Daoy (cell line): ENCODE results near the gene MAP4K4. TPM values are rescaled to one million over a fixed set of nuclear protein-coding genes. Genes with fewer than 3 reads are reported as not detected.
A peak's percentile ranks its signal among the peaks of the same experiment; 100 is the strongest.

Experiments
- DNase-seq: peaks from one replicate; pipeline ENCODE4 v3.0.0-alpha.2; 2015; ENCODE audit warnings: low read depth
- total RNA-seq: library from RNA; depleted of rRNA; stranded (reverse); fragments of >200 nt; shearing (Covaris generic); gene quantifications from 2 replicates; pipeline ENCODE4 v1.2.3, GENCODE V29; 2014

Gene MAP4K4
- total RNA-seq, 1 experiment from 2014 or later, result 78.3 TPM

DNA sequence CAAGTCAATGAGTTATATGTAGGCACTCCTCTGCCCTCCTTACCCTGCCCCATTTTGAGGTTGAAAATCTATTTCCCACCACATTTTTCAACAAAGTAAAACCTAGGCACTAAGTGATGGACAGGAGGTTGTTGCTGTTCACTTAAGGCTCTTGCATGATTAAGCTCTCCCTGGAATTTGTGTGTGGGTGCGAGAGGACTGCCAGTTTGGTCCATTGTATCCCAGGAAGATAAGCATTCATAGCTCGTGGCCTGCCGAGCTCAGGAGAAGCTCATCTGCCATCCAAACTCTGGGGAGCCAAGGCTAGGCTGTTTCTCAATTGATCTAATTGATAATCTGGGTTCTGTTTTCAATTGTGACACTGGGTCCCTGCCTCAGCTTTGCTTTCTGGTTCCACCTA, 4.7 kb upstream of the MAP4K4 start:
- no peak for DNase-seq

DNA sequence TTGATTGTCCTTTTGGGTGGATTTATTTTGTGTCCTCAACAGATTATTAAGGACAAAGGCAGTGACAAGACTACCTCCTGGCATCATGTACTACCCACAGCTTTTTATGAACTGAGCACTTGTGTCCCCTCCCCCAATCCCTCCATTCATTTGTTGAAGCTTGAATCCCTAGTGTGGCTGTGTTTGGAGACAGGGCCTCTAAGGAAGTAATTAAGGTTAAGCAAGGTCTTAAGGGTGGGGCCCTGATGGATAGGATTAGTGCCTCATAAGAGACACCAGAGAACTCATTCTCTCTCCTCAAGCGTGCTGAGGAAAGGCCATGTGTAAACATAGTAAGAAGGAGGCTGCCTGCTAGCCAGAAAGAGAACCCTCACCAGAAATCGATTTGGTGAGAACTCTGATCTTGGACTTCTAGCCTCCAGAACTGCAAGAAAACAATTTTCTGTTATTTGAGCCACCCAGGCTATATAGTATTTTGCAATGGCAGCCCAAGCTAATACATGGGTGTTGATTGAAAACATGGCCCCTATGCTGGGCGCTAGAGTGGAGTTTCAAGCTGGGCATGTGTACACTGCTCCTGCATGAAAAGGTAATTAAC, 3.4 kb upstream of the MAP4K4 start:
- DNase-seq, result no peak

DNA sequence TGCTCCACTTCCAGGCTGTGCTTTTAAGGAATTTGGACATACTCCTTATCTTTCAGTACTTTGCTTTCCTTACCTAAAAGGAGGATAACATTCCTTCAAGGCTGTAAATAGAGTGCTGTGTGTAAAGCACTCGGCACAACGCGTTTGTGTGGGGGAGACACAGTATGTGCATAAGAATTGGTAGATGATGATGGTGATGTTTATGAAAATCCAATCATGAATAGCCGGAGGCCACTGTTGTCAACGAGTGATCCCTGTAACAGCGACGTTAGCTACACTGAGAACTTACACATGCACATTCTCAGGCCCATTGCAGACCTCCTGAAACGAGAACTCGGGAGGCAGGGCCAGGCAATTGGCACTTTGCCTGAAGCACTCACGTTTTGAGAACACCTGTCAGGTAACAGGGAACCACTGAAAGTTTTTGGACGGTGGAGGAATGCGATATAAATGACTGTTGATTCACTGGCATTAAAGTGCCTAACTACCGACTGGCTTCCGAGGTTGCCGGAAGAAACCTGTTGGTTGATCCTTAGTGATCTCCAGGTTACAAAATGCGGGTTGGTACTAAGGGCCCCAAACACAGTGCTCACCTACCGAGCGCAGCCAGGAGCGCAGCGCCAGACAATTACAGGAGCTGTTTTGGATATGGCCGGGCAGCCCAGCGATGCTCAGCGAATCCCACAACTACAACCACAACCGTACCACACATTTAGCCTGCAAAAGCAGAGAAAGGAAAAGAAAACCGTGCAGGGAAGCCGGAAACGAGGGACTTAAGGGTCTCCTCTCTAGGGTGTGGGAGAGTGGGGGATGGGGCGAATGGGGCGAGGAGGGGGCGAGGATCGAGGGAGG, 1.0 kb upstream of the MAP4K4 start:
- no peak for DNase-seq

DNA sequence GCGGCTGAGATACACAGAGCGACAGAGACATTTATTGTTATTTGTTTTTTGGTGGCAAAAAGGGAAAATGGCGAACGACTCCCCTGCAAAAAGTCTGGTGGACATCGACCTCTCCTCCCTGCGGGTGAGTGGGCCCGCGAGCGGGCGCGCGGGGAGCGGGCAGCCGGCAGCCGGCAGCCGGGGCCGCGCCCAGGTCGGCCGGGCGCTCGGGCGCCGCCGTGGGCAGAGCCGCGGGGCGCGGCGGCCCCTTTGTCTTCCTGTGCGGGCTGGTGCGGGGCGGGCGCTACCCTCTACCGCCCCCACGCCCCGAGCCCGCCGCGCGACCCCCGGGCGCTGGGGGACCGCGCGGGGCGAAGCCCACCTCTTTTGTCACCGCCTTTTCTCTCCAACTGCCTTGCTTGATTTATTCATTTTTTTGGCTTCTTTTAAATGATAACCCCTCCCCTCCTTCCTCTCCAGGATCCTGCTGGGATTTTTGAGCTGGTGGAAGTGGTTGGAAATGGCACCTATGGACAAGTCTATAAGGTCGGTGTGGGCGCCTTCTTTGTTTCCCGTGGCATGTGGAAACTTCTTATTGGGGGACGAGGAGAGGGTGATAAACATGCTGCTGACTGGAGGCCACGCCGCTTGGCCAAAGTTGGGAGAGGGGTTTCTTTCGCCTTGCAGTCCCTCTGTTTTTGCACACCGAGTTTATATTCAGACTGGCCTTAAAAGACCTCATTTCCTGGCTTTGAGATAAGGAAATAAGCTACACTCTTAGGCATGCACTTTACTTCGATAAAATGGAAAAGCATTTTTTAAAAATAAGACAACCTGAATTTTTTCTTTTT, 722 bp downstream of the MAP4K4 start:
- peak; percentile 30 for DNase-seq

DNA sequence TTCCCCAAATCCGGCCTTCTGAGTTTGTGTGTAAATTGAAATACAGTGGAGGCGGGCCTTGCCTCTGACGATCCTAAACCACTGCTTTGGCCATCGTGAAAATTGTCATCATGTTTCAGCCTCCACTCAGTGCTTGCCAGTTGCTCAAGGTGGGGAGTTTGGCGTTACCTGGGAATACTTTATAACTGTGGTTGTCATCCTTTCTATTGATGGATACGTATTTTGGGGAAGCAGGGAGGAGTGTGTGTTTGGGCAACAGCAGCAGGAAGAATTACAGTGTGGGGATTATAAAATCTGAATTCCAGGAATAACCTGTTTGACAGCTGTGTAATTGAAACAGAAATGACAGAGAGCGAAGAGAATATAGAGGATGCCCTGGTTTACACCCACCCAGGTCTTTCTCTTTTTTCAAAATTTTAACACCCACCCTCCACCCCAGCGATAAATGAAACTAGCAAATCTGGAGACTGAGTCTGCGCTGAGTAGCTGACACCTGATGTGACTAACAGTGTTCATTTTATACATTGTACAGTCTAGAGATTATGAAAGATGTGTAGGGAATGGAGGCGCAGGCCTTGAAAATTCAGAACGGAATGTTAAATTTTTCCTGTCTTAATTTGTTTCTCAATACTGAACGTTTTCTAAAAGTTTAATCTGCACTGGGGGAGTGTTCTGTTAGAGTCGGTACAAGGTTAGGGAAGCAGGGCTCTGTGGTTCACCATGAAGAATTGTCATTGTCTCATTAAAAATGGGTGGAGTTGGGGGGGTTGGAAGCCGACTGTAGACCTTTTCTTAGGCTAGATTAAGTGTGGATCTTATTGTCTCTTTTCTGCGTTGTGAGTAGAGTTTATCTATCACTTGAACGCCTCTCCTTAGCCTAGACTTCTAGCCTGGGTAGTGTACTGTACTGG, 1.6 kb downstream of the MAP4K4 start:
- DNase-seq, result peak; percentile 18

DNA sequence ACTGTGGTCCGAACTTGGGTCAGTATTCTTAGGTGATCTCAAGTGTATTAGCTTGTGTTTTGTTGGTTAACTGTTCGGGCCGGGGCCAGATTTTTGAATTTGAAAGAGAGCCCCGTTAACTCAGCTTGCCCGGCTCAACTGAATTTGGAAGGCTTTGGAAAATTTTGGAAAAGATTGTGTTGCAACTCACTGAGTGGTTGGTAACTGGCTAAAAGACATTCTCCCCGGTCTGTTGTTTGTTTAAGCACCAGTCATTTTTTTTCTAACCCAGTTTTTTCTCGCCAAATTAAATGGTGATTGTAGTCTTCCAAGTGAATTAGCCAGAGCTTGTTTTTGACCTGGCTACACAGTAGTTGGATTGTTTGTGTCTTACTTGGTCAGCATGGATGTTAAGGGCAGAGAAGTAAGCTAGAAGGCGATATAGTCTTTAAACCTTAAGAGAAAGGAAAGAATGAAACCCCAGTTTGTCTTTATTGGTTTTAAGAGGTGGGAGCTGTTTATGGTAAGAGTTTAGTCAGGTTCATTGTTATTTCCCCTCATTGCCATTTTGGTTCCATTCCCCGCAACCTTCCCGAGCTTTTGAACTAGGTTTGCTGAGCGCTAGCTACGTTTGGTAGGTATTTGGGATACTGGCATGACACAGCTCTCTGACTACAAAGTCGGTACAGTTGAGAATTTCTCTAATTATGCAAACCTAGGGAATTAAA, 2.4 kb downstream of the MAP4K4 start:
- no peak for DNase-seq

DNA sequence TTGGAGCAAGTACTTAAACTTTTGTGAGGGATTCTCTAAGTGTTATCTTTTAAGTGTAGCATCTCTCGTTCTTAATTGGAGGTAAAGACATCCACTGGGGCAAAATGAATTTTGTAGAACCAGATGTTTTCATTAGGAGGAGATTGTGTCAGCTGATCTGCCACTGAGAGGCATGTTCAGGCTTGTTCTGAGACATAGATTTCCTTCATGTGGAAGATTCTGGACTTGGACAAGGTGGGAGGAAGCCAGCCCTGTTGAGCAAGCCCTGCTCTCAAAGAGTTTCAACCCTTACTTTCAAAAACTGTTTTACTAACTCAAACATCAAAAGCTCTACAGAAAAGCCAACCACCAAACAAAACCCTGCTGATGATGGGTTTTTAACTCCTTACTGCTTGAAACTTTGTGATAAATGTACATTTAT, 6.5 kb downstream of the MAP4K4 start:
- no peak for DNase-seq

DNA sequence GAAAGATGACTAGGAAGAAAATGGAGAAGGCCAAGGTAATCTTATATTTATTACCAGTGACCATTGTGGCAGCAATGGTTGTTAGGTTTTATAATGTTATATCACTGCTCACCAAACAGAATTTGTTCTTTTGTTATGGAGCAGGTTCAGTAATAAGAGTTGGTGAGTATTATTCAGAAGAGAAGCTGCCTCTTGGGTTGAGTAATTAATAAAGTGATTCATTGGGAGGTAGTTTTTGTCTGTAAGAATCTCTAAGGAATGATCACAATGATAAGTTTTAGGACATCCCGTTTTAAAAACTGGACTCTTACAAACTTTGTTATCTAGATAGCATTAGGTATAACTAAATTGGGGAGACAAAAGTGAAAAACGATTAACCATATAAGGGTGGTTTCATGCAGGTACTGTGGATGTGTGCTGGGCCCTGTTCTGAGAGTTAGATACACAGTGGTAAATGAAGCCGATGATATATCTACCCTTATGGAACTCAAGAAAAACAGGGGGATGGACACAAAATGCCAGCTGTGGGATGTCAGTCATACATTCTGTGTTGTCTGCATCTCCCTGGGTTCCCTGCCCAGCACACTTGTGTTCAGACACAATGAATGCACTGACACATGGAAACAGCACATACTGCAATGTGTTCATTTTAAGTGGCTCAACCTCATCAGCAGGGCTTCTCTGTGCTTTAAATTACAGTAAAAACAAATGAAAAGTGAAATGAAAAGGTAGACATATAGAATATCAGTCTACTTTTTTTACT, 7.5 kb downstream of the MAP4K4 start:
- no peak for DNase-seq

DNA sequence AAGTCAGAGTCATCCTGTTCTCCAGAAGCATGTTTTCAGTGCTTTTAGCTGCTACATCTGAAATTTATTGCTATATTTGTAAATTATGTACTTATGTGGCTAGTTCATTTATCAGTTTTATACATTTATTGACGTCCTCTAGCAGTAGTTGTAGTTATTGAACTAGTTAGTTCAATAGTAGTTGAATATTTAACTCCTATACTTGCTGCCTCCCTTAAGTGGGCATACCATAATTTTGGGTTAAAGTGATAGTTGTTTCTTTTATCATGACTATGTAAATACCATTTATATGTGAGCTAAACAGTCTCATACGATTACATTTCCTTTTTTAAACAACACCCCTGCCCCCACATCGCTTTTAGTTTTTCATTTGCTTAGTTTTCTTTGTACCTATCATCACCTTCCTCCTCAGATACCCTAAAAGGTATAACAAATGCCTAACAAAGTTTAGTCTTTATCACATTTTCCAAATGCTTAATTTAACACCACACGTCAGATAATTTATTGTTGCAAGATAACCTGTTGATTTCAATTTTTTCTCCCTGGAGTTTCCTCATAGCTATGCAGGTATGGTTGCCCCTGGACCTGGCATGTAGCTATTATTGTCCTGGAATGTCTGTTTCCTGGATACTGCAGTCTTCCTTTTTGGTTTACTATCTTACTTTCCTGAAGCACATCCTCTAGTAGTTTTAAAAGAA, 8.8 kb downstream of the MAP4K4 start:
- DNase-seq, result no peak

DNA sequence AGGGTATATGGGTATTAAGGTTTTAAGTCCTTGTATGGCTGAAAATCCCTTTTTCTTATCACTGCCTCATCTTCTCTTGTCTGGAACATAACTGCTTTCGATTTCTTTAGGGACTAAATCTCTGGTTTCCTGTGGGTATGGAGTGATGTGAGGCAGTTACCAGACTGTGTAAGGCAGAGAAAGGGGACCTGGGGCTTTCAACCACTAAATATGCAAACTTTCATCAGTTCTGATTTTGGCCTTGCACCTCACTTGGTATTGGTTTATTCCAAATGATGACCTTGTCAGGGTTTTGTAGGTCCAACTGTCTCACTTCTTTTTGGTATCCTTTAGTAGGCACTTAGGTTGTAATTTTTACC, 9.3 kb downstream of the MAP4K4 start:
- DNase-seq, result no peak

DNA sequence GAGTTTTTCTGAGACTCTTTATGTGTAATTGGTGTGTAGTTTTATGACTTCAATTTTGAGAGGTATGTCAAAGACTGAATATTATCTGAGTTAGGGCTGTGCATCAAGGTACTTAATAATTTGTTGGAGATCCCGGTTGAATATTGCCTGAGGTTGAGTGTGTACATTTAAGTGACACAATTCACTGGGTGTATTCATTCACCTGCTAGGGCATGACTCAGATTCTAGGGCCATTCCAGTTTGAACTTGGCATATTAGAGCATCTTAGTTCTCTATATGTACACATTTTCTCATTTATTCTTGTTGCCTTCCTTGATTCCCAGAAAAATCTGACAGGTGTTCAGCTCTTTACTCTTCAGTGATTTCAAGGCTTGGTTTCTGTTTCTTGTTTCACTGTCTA, 12.5 kb downstream of the MAP4K4 start:
- no peak for DNase-seq

DNA sequence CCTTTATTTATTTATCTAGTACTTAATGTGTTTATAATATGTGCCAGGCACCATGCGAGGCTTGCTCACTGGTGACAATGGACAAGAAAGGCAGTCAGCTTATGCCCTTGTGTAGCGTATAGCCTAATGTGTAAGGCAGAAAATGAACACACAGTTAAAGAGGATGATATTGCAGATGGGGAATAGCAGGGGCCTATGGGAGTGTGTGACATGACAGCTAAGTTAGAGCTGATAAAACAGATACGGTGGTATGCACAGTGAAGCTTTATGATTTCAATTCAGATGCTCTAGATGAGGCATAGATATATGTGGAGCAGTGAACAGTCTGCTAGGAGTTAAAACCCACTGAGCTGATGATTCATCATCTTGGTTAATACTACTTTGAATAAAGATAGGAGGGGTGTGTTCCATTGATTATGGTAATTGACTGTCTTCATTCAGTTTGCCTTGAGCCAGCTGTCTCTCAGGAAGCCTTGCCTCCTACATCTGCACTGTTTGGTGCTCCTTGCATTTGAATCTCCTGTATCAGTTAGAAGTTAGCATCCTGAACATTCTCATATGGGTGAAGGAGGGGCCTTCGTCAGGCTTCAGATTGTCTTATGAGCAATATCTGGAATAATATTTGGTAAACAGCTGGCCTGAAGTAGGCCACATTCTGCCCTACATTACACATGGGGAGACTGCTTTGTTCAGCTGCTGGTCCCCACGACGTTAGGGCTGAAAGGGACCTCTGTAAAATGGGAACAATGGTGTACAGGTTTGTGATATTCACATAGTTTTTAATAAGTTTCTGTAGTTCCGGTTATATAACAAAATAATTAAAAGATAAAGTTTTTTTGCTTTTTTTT, 13.2 kb downstream of the MAP4K4 start:
- DNase-seq, result no peak

DNA sequence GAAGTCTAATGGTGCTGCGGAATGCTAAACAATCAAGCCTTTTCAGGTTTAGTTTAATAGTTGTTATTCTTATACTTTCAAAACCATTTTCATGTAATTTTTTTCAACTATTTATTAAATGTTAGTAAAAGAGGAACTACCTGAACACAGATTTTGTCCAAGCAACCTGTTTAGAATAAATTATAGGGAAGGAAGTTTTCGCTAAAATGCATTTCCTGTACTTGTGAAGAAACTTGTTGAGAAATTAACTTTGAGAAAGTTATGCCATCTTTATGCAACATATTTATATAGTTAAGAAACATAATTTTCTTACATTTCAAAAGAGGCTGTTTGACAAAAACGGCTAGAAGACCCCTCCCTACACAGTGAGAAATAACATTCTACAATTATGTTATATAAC, 16.6 kb downstream of the MAP4K4 start:
- no peak for DNase-seq

DNA sequence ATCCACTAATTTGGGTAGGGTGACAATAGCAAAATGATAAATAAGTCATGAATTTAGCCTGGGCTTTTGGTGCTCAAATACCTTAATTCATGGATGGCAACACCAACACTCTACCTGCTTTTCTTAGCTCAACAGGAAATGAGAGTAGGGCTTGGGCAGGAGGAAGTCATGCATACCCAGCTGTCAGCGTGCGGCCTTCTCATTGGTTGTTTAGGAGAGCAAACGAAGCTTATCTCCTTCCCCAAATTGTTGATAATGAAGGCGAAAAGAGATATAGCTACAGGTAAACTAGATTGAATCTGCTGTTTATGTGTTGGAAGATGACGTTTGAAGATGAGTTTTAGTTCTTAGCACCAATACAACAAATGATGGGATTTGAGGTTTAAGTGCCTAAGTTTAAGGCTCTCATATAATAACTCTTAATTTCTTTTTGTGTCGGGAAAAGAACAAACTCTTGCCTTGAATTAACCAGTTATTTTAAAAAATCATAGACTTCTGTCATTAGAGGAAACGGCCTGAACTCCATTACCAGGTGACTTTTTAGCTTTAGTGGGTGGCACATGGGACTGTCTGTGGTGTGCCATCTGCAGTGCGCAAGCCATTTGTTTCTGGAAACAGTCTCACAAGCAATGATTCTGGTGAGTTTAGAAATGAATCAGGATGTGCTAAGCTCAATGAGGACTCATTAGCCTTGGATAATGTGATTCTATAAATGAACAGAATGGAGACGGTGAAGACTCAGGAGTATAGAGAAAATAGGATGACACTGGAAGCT, 19.8 kb downstream of the MAP4K4 start:
- DNase-seq, result no peak

DNA sequence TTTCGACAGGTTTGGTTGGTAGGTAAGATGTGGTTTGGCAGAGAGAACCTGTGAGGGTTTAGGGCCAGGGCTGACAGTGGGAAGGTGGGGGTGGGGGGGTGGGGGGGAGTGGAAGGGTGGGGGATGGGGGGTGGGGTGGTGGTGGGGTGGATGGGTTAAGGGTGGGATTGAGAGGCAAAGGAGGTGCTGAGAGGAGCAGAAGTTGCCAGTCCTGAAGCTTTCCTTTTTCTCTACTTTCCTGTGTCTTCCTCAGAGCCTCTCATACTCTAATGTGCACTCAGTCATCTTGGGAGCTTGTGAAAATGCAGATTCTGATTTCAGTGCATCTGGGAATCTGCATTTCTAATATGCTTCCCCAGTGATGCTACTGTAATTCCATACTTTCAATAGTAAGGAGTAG, 21.0 kb downstream of the MAP4K4 start:
- no peak for DNase-seq

DNA sequence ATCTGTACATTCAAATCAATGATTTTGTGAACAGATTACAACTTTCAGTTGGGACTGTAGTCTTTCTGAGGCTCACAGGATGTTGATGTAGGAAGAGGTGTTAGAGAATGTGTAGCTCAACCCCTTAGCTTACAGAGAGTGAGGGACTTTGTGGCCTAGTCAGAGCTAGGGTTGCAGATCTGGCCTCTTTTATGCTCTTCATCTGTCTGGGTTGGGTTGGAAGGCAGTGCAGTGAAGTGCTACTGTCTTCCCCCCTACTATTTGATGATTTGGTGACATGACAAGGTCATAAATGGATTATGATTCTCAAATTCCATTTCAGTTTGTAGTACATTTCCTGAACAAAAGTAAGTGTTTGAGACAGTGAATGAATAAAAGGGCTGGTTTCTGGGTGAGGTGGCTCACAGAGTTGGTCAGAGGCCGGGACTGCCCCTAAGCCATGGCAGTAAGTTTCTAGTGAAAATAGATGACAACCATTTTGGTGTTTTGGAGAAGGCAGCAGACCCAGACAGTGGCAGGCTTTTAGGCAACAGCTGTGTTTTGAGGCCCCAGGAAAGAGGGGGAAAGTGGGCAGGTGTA, 21.6 kb downstream of the MAP4K4 start:
- DNase-seq, result no peak

DNA sequence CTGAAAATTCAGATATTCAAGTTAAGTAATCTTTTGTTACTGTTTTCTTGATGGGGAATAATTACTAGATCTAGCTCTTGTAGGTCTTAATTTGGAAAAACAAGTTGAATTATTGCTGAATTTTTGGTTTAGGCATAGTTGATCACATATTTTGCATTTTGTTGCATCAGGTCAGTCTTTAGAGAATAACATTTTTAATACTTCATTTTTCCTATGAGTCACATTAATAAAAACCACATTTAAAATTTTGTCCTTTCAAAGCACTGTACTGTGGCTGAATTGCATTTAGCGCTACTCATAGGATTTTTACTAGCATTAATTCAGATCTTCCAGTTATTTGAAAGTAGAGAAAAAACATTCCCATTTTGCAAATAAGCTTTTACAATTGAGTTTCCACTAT, 23.2 kb downstream of the MAP4K4 start:
- no peak for DNase-seq

DNA sequence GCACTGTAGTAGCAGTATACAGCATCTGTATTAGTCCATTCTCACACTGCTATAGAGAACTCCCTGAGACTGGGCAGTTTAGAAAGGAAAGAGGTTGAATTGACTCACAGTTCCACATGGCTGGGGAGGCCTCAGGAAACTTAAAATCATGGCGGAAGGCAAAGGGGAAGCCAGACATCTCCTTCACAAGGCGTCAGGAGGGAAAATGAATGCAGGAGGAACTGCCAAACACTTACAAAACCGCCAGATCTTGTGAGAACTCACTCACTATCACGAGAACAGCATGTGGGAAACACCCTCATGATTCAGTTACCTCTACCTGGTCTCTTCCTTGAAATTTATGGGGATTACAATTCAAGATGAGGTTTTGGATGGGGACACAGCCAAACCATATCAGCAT, 25.4 kb downstream of the MAP4K4 start:
- no peak for DNase-seq
